Vagina (tissue), 2 donors: ENCODE measurements around the gene RPS6KA5. TPM values are rescaled to one million over a fixed set of nuclear protein-coding genes. Genes with fewer than 3 reads are reported as not detected.

Experiments used
- DNase-seq, 2 donors: peaks; one replicate each; pipeline ENCODE4 v3.0.0-alpha.2; 2017; ENCODE audit errors: extremely low spot score in 2 of 2
- H3K27ac ChIP-seq: fragments of 200-600 bp; sonication (generic); one replicate; pipeline ENCODE4 v1.5.1; 2019
- H3K27me3 ChIP-seq: fragments of 200-600 bp; sonication (generic); one replicate; pipeline ENCODE4 v1.5.1; 2019
- H3K36me3 ChIP-seq, 2 donors: fragments of 200-600 bp; sonication (generic); one replicate each; pipeline ENCODE4 v1.5.1; 2017 to 2019
- H3K4me1 ChIP-seq: fragments of 200-600 bp; sonication (generic); one replicate; pipeline ENCODE4 v1.5.1; 2019
- H3K4me3 ChIP-seq, 2 donors: fragments of 200-600 bp; sonication (generic); 1 replicate in 1 of 2; 2 replicates in 1 of 2; pipeline ENCODE4 v1.5.1; 2016 to 2019
- H3K9me3 ChIP-seq: fragments of 200-600 bp; sonication (generic); one replicate; pipeline ENCODE4 v1.5.1; 2019
- CTCF ChIP-seq, 3 experiments: fragments of 450-650 bp in 2 of 3; fragments of 200-600 bp in 1 of 3; sonication (generic) in 1 of 3; IDR thresholded peaks; one replicate each; pipeline ENCODE4 v1.5.1; 2017 to 2019; ENCODE audit warnings: antibody characterized with exemption in 3 of 3, mild to moderate bottlenecking in 2 of 3, moderate library complexity in 2 of 3
- POLR2A ChIP-seq, 2 donors: fragments of 450-650 bp; IDR thresholded peaks; one replicate each; pipeline ENCODE4 v1.6.1; 2017; ENCODE audit warnings: antibody characterized with exemption in 2 of 2, mild to moderate bottlenecking in 2 of 2, moderate library complexity in 2 of 2
- POLR2AphosphoS5 ChIP-seq, 2 donors: sonication (generic); formaldehyde crosslinking; IDR thresholded peaks; one replicate each; pipeline ENCODE4 v1.9.0; 2017; ENCODE audit warnings: antibody characterized with exemption in 2 of 2, mild to moderate bottlenecking in 2 of 2, low read depth in 1 of 2; ENCODE audit not compliant: insufficient read depth in 1 of 2
- intact Hi-C: fragments of 100-400 bp; cut with DNase I; formaldehyde crosslinking; loops from one replicate; pipeline ENCODE4 v1.15.1; 2023
- total RNA-seq: library from RNA; depleted of rRNA; stranded (reverse); fragments of >200 nt; gene quantifications from one replicate; pipeline ENCODE4 v1.2.3, GENCODE V29; 2016

Gene RPS6KA5
- total RNA-seq, 1 donor from 2014 or later: 5.2 TPM

- no peaks in the 10 kb centered on the region for H3K27me3 ChIP-seq
- DNase-seq: no peak
- H3K4me3 ChIP-seq: no peak overlapping the region
- TF ChIP-seq POLR2AphosphoS5 (IDR thresholded peaks at IDR 0.05; ENCODE audit: insufficient read depth in 1 of 2, low read depth in 1 of 2) (no peak), CTCF (IDR thresholded peaks at IDR 0.05) (no peak), POLR2A (IDR thresholded peaks at IDR 0.05) (no peak)
- no peaks in the 10 kb centered on the region for H3K9me3 ChIP-seq
- no peaks in the 10 kb centered on the region for H3K4me1 ChIP-seq
- H3K27ac ChIP-seq: no peak overlapping the region
- no peaks in the 10 kb centered on the region for H3K36me3 ChIP-seq
- intact Hi-C loops: no loop called here
These were observed 223.8 kb downstream of the RPS6KA5 start for GRCh38 chr14:90836692-90837063.

- TF ChIP-seq POLR2A (IDR thresholded peaks at IDR 0.05): no peak
- Histone ChIP-seq H3K27ac (no peak overlapping the region), H3K9me3 (no peaks in the 10 kb centered on the region), H3K4me3 (no peak overlapping the region), H3K4me1 (peaks cover 14% of the 10 kb centered on the region), H3K27me3 (no peaks in the 10 kb centered on the region), H3K36me3 (no peaks in the 10 kb centered on the region)
- intact Hi-C loops: no loop called here
- DNase-seq: no peak
These were observed 228.6 kb downstream of the RPS6KA5 start for GRCh38 chr14:90831821-90832220.

- Histone ChIP-seq H3K4me3 (no peak overlapping the region), H3K27ac (no peak overlapping the region), H3K9me3 (no peaks in the 10 kb centered on the region), H3K36me3 (no peaks in the 10 kb centered on the region), H3K4me1 (peaks cover 14% of the 10 kb centered on the region), H3K27me3 (no peaks in the 10 kb centered on the region)
- TF ChIP-seq POLR2A (IDR thresholded peaks at IDR 0.05) (no peak), CTCF (IDR thresholded peaks at IDR 0.05) (no peak), POLR2AphosphoS5 (IDR thresholded peaks at IDR 0.05; ENCODE audit: insufficient read depth in 1 of 2, low read depth in 1 of 2) (no peak)
- intact Hi-C loops: no loop called here
- DNase-seq: no peak
These were observed 229.3 kb downstream of the RPS6KA5 start for GRCh38 chr14:90830931-90831701.

- no peak overlapping the region for H3K27ac ChIP-seq
- intact Hi-C loops: no loop called here
- DNase-seq: no peak
- H3K4me3 ChIP-seq: no peak overlapping the region
- no peak for TF ChIP-seq POLR2AphosphoS5 (IDR thresholded peaks at IDR 0.05; ENCODE audit: insufficient read depth in 1 of 2, low read depth in 1 of 2)
- no peak for TF ChIP-seq POLR2A (IDR thresholded peaks at IDR 0.05)
- TF ChIP-seq CTCF (IDR thresholded peaks at IDR 0.05): no peak
- H3K4me1 ChIP-seq: peaks cover 14% of the 10 kb centered on the region
- no peaks in the 10 kb centered on the region for H3K27me3 ChIP-seq
- H3K36me3 ChIP-seq: no peaks in the 10 kb centered on the region
- H3K9me3 ChIP-seq: no peaks in the 10 kb centered on the region
These were observed 230.8 kb downstream of the RPS6KA5 start for GRCh38 chr14:90829677-90830076.

GRCh38 chr14:90828642-90829487 is 231.6 kb downstream of the RPS6KA5 start:
- no peaks in the 10 kb centered on the region for H3K27me3 ChIP-seq
- H3K9me3 ChIP-seq: no peaks in the 10 kb centered on the region
- peak overlapping the region; percentile 35 to 45 for H3K4me3 ChIP-seq
- TF ChIP-seq POLR2A (IDR thresholded peaks at IDR 0.05) (no peak), CTCF (IDR thresholded peaks at IDR 0.05) (no peak), POLR2AphosphoS5 (IDR thresholded peaks at IDR 0.05; ENCODE audit: insufficient read depth in 1 of 2, low read depth in 1 of 2) (no peak)
- H3K4me1 ChIP-seq: peaks cover 14% of the 10 kb centered on the region
- DNase-seq: no peak
- H3K27ac ChIP-seq: peak overlapping the region; percentile 60
- intact Hi-C loops: no loop called here
- H3K36me3 ChIP-seq: no peaks in the 10 kb centered on the region
